ENCODE data around the gene PNLIPRP2.

GRCh38 chr10:116676118-116676517 is 55.4 kb downstream of the PNLIPRP2 start:
- TF ChIP-seq POLR2A (IDR thresholded peaks at IDR 0.05; ENCODE audit: low read depth, low read length) (no peak), CEBPB (IDR thresholded peaks at IDR 0.05; ENCODE audit: low read depth, low read length) (no peak), RFX5 (IDR thresholded peaks at IDR 0.05; ENCODE audit: low read depth, low read length) (no peak), CHD1 (IDR thresholded peaks at IDR 0.05; ENCODE audit: low read depth, low read length) (no peak), CTCF (conservative IDR thresholded peaks at IDR 0.05; ENCODE audit: low read depth, low read length) (no peak), MAFK (IDR thresholded peaks at IDR 0.05; ENCODE audit: low read depth, low read length) (no peak), RAD21 (IDR thresholded peaks at IDR 0.05; ENCODE audit: low read length) (no peak), ELK1 (IDR thresholded peaks at IDR 0.05; ENCODE audit: borderline replicate concordance, low read depth, low read length) (no peak), NFE2L2 (IDR thresholded peaks at IDR 0.05; ENCODE audit: low read depth, low read length) (no peak), RCOR1 (IDR thresholded peaks at IDR 0.05; ENCODE audit: insufficient replicate concordance, low read length) (no peak), FOS (IDR thresholded peaks at IDR 0.05; ENCODE audit: low read depth, low read length) (no peak)
- TF ChIP-seq, protein P1, sequence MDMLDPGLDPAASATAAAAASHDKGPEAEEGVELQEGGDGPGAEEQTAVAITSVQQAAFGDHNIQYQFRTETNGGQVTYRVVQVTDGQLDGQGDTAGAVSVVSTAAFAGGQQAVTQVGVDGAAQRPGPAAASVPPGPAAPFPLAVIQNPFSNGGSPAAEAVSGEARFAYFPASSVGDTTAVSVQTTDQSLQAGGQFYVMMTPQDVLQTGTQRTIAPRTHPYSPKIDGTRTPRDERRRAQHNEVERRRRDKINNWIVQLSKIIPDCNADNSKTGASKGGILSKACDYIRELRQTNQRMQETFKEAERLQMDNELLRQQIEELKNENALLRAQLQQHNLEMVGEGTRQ (IDR thresholded peaks at IDR 0.05; ENCODE audit: low read depth, low read length), result no peak

All from IMR-90 (cell line).